Activated T-cell treated with anti-CD3 and anti-CD28 coated beads for 24 hours (primary cell): Measurements from ENCODE around the gene GJA9.

Experiments
- DNase-seq: peaks from one replicate; pipeline ENCODE4 v3.0.0-alpha.2; 2020; ENCODE audit warnings: low read depth

GJA9 gene

GRCh38 chr1:38831731-38832369, 49.5 kb downstream of the GJA9 start:
- no peak for DNase-seq

GRCh38 chr1:38829368-38829767, 52.0 kb downstream of the GJA9 start:
- no peak for DNase-seq

DNA sequence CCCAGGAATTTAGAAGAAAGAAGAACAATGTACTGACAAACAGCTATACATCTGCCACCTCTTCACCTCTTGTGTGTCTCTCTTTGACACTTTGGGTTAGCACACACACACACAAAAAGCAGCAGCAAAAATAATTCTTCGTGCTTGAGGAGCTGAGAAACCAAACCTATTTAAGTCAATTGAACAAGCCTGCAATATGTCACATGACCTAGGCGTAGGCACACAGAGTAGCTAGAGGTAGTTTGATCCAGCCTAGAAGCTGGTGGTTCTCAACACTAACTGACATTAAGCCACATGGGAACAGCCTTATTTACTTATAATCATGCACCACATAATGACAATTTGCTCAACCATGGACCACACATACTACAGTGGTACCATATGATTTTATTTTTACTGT, 54.1 kb downstream of the GJA9 start:
- no peak for DNase-seq

DNA sequence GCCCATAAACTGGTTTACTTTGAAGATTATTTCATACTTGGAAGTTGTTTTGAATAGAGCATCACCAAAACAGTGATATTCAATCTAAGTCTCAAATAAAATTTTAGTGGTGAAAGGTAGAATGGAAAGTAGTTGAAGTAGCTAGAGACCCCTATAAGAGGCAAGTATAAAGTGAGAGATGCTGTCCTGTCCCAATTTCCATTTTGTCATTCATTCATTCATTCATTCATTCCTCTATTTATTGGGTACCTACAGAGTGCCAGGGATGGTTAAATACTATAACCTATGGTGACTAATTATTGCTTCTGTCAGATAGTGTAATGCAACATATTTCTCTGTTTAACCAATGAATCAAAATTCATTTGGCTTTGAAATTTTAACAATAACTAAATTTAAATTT, 54.5 kb downstream of the GJA9 start:
- DNase-seq: no peak

DNA sequence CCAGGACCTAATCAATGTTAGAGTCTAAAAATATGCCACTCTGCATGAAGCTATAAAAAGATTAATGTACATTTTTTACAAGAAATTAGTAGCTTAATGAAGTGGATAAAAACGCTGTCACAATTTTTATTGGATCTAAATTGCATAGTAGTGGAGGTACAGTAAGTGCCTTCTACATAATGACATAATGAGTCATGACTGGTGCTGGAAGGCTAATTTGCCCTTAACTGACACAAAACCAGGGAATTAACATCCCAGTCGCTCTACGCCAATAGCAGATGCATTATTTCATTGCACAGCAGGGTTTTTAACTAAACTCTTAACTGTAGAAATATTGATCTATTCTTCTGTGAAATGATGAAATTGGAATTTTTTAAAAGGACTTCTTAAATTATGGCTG, 55.1 kb downstream of the GJA9 start:
- DNase-seq: no peak
